H9 (cell line): ENCODE measurements around the gene HLA-DPB1. TPM values are rescaled to one million over a fixed set of nuclear protein-coding genes. Genes with fewer than 3 reads are reported as not detected.

ENCODE experiments used
- DNase-seq: peaks from one replicate; pipeline ENCODE4 v3.0.0-alpha.2; 2017
- H2AFZ ChIP-seq: one replicate; pipeline ENCODE4 v1.6.1; 2013; ENCODE audit warnings: mild to moderate bottlenecking, low read length, control low read depth, moderate library complexity
- H2AK5ac ChIP-seq: 2 replicates; pipeline ENCODE4 v1.6.1; 2013; ENCODE audit warnings: low read length, control low read depth, mixed read lengths; ENCODE audit not compliant: insufficient read length
- H2BK120ac ChIP-seq: one replicate; pipeline ENCODE4 v1.6.1; 2013; ENCODE audit warnings: low read depth, mild to moderate bottlenecking, low read length, control low read depth, inconsistent platforms; ENCODE audit not compliant: poor library complexity, severe bottlenecking
- H2BK12ac ChIP-seq: 2 replicates; pipeline ENCODE4 v1.6.1; 2013; ENCODE audit warnings: low read length, control low read depth, mixed read lengths, low read depth; ENCODE audit not compliant: insufficient read length
- H2BK15ac ChIP-seq: 2 replicates; pipeline ENCODE4 v1.6.1; 2013; ENCODE audit warnings: low read depth, low read length, control low read depth
- H2BK20ac ChIP-seq: one replicate; pipeline ENCODE4 v1.6.1; 2013; ENCODE audit warnings: low read depth, mild to moderate bottlenecking, low read length, control low read depth, inconsistent platforms; ENCODE audit not compliant: poor library complexity, severe bottlenecking
- H2BK5ac ChIP-seq: 2 replicates; pipeline ENCODE4 v1.6.1; 2013; ENCODE audit warnings: low read length, control low read depth, mixed read lengths; ENCODE audit not compliant: insufficient read length
- H3K14ac ChIP-seq: 2 replicates; pipeline ENCODE4 v1.6.1; 2013; ENCODE audit warnings: low read length, control low read depth; ENCODE audit not compliant: insufficient read depth
- H3K18ac ChIP-seq: 2 replicates; pipeline ENCODE4 v1.6.1; 2013; ENCODE audit warnings: low read depth, mild to moderate bottlenecking, mixed read lengths, low read length, control low read depth; ENCODE audit not compliant: insufficient read length
- H3K23ac ChIP-seq: 2 replicates; pipeline ENCODE4 v1.6.1; 2013; ENCODE audit warnings: low read length, control low read depth, mixed read lengths, low read depth; ENCODE audit not compliant: insufficient read length
- H3K23me2 ChIP-seq: 2 replicates; pipeline ENCODE4 v1.6.1; 2013; ENCODE audit warnings: low read depth, mild to moderate bottlenecking, mixed read lengths, low read length, control low read depth; ENCODE audit not compliant: insufficient read length, poor library complexity, severe bottlenecking
- H3K27ac ChIP-seq: 2 replicates; pipeline ENCODE4 v1.5.1; 2013; ENCODE audit warnings: low read length, control low read depth, mixed read lengths, low read depth; ENCODE audit not compliant: insufficient read length
- H3K27me3 ChIP-seq: 2 replicates; pipeline ENCODE4 v1.6.1; 2013; ENCODE audit warnings: low read length, control low read depth, inconsistent platforms; ENCODE audit not compliant: insufficient read depth
- H3K4ac ChIP-seq: 2 replicates; pipeline ENCODE4 v1.6.1; 2013; ENCODE audit warnings: low read depth, mild to moderate bottlenecking, control low read depth, inconsistent platforms, low read length, moderate library complexity
- H3K4me1 ChIP-seq: 2 replicates; pipeline ENCODE4 v1.6.1; 2013; ENCODE audit warnings: low read length, control low read depth, inconsistent platforms; ENCODE audit not compliant: insufficient read depth
- H3K4me2 ChIP-seq: 2 replicates; pipeline ENCODE4 v1.6.1; 2013; ENCODE audit warnings: low read length, control low read depth, mixed read lengths; ENCODE audit not compliant: insufficient read length, insufficient read depth
- H3K56ac ChIP-seq: 2 replicates; pipeline ENCODE4 v1.6.1; 2013; ENCODE audit warnings: low read depth, mild to moderate bottlenecking, mixed read lengths, low read length, control low read depth; ENCODE audit not compliant: insufficient read length
- H3K79me1 ChIP-seq: 2 replicates; pipeline ENCODE4 v1.6.1; 2013; ENCODE audit warnings: low read depth, mild to moderate bottlenecking, moderate library complexity, low read length, control low read depth, inconsistent platforms; ENCODE audit not compliant: insufficient read depth, poor library complexity, severe bottlenecking
- H3K79me2 ChIP-seq: 2 replicates; pipeline ENCODE4 v1.6.1; 2013; ENCODE audit warnings: low read length, control low read depth, inconsistent platforms; ENCODE audit not compliant: insufficient read depth
- H3K9ac ChIP-seq: 2 replicates; pipeline ENCODE4 v1.6.1; 2013; ENCODE audit warnings: low read length, control low read depth, mixed read lengths; ENCODE audit not compliant: insufficient read length; ENCODE audit errors: extremely low read depth
- H3K9me3 ChIP-seq: one replicate; pipeline ENCODE4 v1.6.1; 2013; ENCODE audit warnings: low read depth, low read length, inconsistent platforms; ENCODE audit not compliant: control insufficient read depth
- H3T11ph ChIP-seq: one replicate; pipeline ENCODE4 v1.6.1; 2013; ENCODE audit warnings: mild to moderate bottlenecking, low read length, control low read depth, inconsistent platforms
- H4K20me1 ChIP-seq: one replicate; pipeline ENCODE4 v1.6.1; 2013; ENCODE audit not compliant: control insufficient read depth, insufficient read length, insufficient read depth
- H4K5ac ChIP-seq: 2 replicates; pipeline ENCODE4 v1.6.1; 2013; ENCODE audit warnings: low read depth, mild to moderate bottlenecking, mixed read lengths, low read length, control low read depth; ENCODE audit not compliant: insufficient read length
- H4K8ac ChIP-seq: replicated peaks from 2 replicates; pipeline ENCODE4 v1.6.1; 2013; ENCODE audit warnings: low read length, control low read depth, mixed read lengths, low read depth; ENCODE audit not compliant: insufficient read length
- H4K91ac ChIP-seq: 2 replicates; pipeline ENCODE4 v1.6.1; 2013; ENCODE audit warnings: low read depth, mild to moderate bottlenecking, moderate library complexity, mixed read lengths, low read length, control low read depth; ENCODE audit not compliant: insufficient read length
- H3K27ac Mint-ChIP-seq, 3 experiments: 2 replicates in 2 of 3; 3 replicates in 1 of 3; pipeline ENCODE4 v1.8.0; 2020 to 2021; ENCODE audit warnings: mixed read lengths in 3 of 3, mild to moderate bottlenecking in 1 of 3, moderate library complexity in 1 of 3
- H3K27me3 Mint-ChIP-seq: 2 replicates; pipeline ENCODE4 v1.8.0; 2021; ENCODE audit warnings: low read depth, mild to moderate bottlenecking, moderate library complexity, mixed read lengths
- H3K36me3 Mint-ChIP-seq, 3 experiments: 2 replicates in 2 of 3; 3 replicates in 1 of 3; pipeline ENCODE4 v1.8.0; 2020 to 2021; ENCODE audit warnings: low read depth in 3 of 3, mixed read lengths in 3 of 3; ENCODE audit not compliant: insufficient read depth in 1 of 3
- H3K4me1 Mint-ChIP-seq, 2 experiments: 2 replicates each; pipeline ENCODE4 v1.8.0; 2020; ENCODE audit warnings: mixed read lengths in 2 of 2
- H3K4me3 Mint-ChIP-seq, 2 experiments: 2 replicates in 1 of 2; 3 replicates in 1 of 2; pipeline ENCODE4 v1.8.0; 2020 to 2021; ENCODE audit warnings: mild to moderate bottlenecking in 2 of 2, mixed read lengths in 2 of 2, moderate library complexity in 1 of 2
- H3K9me3 Mint-ChIP-seq, 2 experiments: 2 replicates in 1 of 2; 3 replicates in 1 of 2; pipeline ENCODE4 v1.8.0; 2020; ENCODE audit warnings: mild to moderate bottlenecking in 2 of 2, mixed read lengths in 2 of 2, moderate library complexity in 1 of 2
- WGBS: extraction: QIAGEN DNeasy Blood & Tissue Kit; methylation state at CpG from one replicate; pipeline ENCODE4 v1.1.7; 2013; ENCODE audit warnings: missing lambda C conversion rate, low lambda C conversion rate, mixed read lengths; ENCODE audit not compliant: insufficient read length; ENCODE audit errors: extremely low coverage; 5-methylcytosine and 5-hydroxymethylcytosine counted together
- total RNA-seq: library from RNA; stranded (reverse); gene quantifications from 2 replicates; pipeline ENCODE4 v1.2.1, GENCODE V29; 2021
- TF ChIP-seq, protein P1 (sequence below): fragments of 200-600 bp; sonication (generic); conservative IDR thresholded peaks from 3 replicates; pipeline ENCODE4 v1.8.0; 2021; ENCODE audit warnings: antibody characterized with exemption, mild to moderate bottlenecking

The HLA-DPB1 gene
- total RNA-seq, 1 experiment from 2014 or later, result 23.6 TPM

- DNase-seq, result peak; percentile 69
- Histone ChIP-seq H4K5ac (no peak overlapping the region), H2BK15ac (no peak overlapping the region), H3K14ac (no peak overlapping the region), H3K4me1 (peaks cover 10% of the 10 kb centered on the region; the same call in 1 of the 2 replicates), H2AFZ (no peak overlapping the region), H3T11ph (no peak overlapping the region), H3K23ac (no peak overlapping the region), H4K20me1 (no peaks in the 10 kb centered on the region), H3K23me2 (no peaks in the 10 kb centered on the region), H2BK20ac (no peak overlapping the region), H3K4me2 (no peak overlapping the region), H3K27ac (no peak overlapping the region), H3K9ac (no peak overlapping the region), H2BK120ac (no peak overlapping the region), H2AK5ac (no peak overlapping the region), H4K8ac (no peak overlapping the region), H2BK12ac (no peak overlapping the region), H3K4ac (no peak overlapping the region), H3K18ac (no peak overlapping the region), H3K56ac (no peak overlapping the region), H3K79me2 (peaks cover 23% of the 10 kb centered on the region; the same call in 1 of the 2 replicates), H3K9me3 (peaks cover 7% of the 10 kb centered on the region), H3K27me3 (no peaks in the 10 kb centered on the region), H4K91ac (no peak overlapping the region), H3K79me1 (peaks cover 6% of the 10 kb centered on the region), H2BK5ac (no peak overlapping the region)
- TF ChIP-seq, protein P1, sequence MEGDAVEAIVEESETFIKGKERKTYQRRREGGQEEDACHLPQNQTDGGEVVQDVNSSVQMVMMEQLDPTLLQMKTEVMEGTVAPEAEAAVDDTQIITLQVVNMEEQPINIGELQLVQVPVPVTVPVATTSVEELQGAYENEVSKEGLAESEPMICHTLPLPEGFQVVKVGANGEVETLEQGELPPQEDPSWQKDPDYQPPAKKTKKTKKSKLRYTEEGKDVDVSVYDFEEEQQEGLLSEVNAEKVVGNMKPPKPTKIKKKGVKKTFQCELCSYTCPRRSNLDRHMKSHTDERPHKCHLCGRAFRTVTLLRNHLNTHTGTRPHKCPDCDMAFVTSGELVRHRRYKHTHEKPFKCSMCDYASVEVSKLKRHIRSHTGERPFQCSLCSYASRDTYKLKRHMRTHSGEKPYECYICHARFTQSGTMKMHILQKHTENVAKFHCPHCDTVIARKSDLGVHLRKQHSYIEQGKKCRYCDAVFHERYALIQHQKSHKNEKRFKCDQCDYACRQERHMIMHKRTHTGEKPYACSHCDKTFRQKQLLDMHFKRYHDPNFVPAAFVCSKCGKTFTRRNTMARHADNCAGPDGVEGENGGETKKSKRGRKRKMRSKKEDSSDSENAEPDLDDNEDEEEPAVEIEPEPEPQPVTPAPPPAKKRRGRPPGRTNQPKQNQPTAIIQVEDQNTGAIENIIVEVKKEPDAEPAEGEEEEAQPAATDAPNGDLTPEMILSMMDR, result no peak
- peak overlapping the region in 2 of 3 experiments; percentile 24 to 67; a peak in 3 of 7 replicates for H3K27ac Mint-ChIP-seq
- no CpG with 5 or more reads among the region's 4 CpGs for WGBS
- H3K9me3 Mint-ChIP-seq, result peaks cover 16 to 21% of the 10 kb centered on the region in 2 experiments
- H3K4me3 Mint-ChIP-seq, result peak overlapping the region in 1 of 2 experiments; percentile 53; a peak in 2 of 5 replicates
- peaks cover 57 to 61% of the 10 kb centered on the region in 2 experiments for H3K4me1 Mint-ChIP-seq
- H3K27me3 Mint-ChIP-seq, result peaks cover 1% of the 10 kb centered on the region; the same call in 1 of the 2 replicates
- H3K36me3 Mint-ChIP-seq, result peaks cover 29 to 49% (median 38%) of the 10 kb centered on the region in 3 experiments
These were observed 48.7 kb downstream of the HLA-DPB1 start for GRCh38 chr6:33124525-33124901.
